ENCODE results near the gene MAP2K7. TPM values are rescaled to one million over a fixed set of nuclear protein-coding genes. Genes with fewer than 3 reads are reported as not detected.
"Not testable (repeated sequence)": the region's sequence is repeated elsewhere in the genome, so short reads cannot be mapped to it uniquely, and the experiment has no call there.

The MAP2K7 gene
- total RNA-seq, 6 experiments from 2014 or later: 21.7 to 25.8 (median 22.8) TPM

DNA sequence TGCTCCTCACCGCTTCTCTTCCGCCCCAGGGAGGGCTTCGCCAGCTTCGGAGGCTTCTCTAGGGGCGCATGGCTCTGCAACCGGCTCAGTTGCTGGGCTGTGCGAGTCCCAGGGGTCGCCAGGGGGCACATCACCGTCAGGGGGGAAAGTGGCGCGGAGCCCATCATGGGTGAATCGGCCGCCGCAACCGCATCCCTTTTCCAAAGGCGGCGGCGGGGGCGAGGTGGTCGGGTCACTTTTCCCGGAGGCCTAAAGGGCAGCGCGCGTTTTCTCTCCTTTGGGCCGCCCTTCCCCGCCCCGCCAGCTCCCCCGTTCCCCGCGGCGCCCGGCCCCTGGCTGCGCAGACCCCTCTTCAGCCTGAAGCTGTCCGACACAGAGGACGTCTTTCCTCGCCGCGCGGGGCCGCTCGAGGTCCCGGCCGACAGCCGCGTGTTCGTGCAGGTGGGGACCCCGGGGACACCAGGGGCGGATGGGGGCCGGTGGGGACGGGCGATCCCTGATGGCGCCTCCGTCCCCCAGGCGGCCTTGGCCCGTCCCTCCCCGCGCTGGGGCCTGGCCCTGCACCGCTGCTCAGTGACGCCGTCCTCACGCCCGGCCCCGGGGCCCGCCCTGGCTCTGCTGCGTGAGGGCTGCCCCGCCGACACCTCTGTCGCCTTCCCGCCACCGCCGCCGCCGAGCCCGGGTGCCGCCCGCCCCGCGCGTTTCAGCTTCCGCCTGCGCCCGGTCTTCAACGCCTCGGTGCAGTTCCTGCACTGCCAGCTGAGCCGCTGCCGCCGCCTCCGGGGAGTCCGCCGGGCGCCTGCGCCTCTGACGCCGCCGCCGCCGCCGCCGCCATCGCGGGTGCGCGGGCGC lies 12.7 kb downstream of the MAP2K7 start:
- Mint-ChIP-seq H3K27ac (no peak overlapping the region), H3K36me3 (ENCODE audit: low read depth) (peaks cover 5% of the 10 kb centered on the region; the same call in 1 of the 2 replicates), H3K4me1 (ENCODE audit: low read depth) (peaks cover 19% of the 10 kb centered on the region), H3K4me3 (peak overlapping the region; percentile 83), H3K27me3 (ENCODE audit: insufficient read depth) (peaks cover 8% of the 10 kb centered on the region), H3K9me3 (no peaks in the 10 kb centered on the region)
- peak; percentile 24; the same call in 1 of the 2 replicates for TF ChIP-seq CTCF (IDR thresholded peaks at IDR 0.05)
- DNase-seq: peak; percentile 21

- Mint-ChIP-seq H3K27me3 (ENCODE audit: insufficient read depth) (peaks cover 6% of the 10 kb centered on the region), H3K4me3 (peak overlapping the region; percentile 83), H3K4me1 (ENCODE audit: low read depth) (peaks cover 19% of the 10 kb centered on the region), H3K27ac (peak overlapping the region; percentile 61), H3K9me3 (no peaks in the 10 kb centered on the region), H3K36me3 (ENCODE audit: low read depth) (peaks cover 5% of the 10 kb centered on the region; the same call in 1 of the 2 replicates)
- no peak for DNase-seq
- TF ChIP-seq CTCF (IDR thresholded peaks at IDR 0.05): no peak
Measured at GRCh38 chr19:7916955-7917266, 13.2 kb downstream of the MAP2K7 start.

GRCh38 chr19:7917267-7918061 lies 13.8 kb downstream of the MAP2K7 start:
- H3K9me3 Mint-ChIP-seq: no peaks in the 10 kb centered on the region
- H3K4me1 Mint-ChIP-seq (ENCODE audit: low read depth): peaks cover 19% of the 10 kb centered on the region
- H3K4me3 Mint-ChIP-seq: peak overlapping the region; percentile 83
- peaks cover 5% of the 10 kb centered on the region; the same call in 1 of the 2 replicates for H3K36me3 Mint-ChIP-seq (ENCODE audit: low read depth)
- peak; percentile 32 for DNase-seq
- H3K27me3 Mint-ChIP-seq (ENCODE audit: insufficient read depth): peaks cover 6% of the 10 kb centered on the region
- H3K27ac Mint-ChIP-seq: peak overlapping the region; percentile 61
- TF ChIP-seq CTCF (IDR thresholded peaks at IDR 0.05): peak; percentile 75

DNA sequence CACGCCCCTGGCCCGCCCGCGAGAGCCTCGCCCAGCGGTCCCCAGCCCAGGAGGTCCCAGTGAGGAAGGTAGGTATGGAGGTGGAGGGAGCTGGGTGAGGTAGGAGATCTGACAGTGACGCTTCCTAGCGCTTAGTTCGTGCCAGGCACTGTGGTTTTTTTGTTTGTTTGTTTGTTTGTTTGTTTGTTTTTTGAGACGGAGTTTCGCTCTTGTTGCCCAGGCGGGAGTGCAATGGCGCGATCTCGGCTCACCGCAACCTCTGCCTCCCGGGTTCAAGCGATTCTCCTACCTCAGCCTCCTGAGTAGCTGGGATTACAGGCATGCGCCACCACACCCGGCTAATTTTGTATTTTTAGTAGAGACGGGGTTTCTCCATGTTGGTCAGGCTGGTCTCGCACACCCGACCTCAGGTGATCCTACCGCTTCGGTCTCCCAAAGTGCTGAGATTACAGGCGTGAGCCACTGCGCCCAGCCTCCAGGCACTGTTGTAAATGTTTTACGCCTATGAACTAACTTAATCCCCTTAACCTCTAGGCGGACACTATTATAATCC lies 14.5 kb downstream of the MAP2K7 start:
- H3K27ac Mint-ChIP-seq; H3K36me3 Mint-ChIP-seq (ENCODE audit: low read depth); DNase-seq; H3K27me3 Mint-ChIP-seq (ENCODE audit: insufficient read depth); H3K9me3 Mint-ChIP-seq: not testable (repeated sequence)
- peak overlapping the region; percentile 57 for H3K4me3 Mint-ChIP-seq
- H3K4me1 Mint-ChIP-seq (ENCODE audit: low read depth): peaks cover 19% of the 10 kb centered on the region
- 0 out of 2 replicates have a peak, but pooled peaks have one; percentile 7 for TF ChIP-seq CTCF (IDR thresholded peaks at IDR 0.05)

DNA sequence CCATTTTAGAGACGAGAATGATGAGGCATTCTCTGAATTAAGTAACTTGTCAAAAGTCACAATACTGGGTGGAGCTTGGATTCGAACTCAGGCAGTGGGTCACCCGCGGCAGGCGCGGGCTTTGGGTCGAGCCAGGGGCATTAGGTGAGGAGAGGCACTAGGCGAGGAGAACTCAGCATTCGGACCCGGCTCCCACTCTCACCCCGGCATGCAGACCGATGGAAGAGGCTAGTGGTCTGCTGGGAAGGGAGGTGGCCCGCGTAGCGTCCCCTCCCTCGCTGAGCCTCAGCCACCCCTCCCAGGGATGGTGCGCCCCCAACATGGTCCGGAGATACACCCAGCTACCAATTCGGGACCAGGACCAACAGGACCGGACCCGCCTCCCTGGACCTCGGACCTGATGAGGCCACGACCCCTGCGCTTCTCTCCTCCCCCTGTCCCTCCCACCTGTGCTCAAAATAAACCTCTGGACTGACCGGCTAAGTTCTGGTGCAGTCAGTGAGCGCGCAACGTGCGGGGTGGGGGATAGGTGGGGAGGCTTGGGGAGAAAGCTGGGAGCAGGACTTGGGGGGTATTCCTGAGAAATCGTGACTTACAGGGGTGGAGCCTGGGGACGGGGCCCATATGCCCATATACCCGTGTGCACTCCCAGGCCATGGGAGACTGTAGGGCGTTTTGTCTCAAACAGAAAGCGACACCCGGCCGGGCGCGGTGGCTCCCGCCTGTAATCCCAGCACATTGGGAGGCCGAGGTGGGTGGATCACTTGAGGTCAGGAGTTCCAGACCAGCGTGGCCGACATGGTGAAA lies 15.1 kb downstream of the MAP2K7 start:
- TF ChIP-seq CTCF (IDR thresholded peaks at IDR 0.05): no peak

More for the DNA sequence above, 15.1 kb downstream of the MAP2K7 start:
- Mint-ChIP-seq H3K9me3 (no peaks in the 10 kb centered on the region), H3K4me3 (peak overlapping the region; percentile 84), H3K27ac (no peak overlapping the region), H3K27me3 (ENCODE audit: insufficient read depth) (peaks cover 6% of the 10 kb centered on the region), H3K36me3 (ENCODE audit: low read depth) (no peaks in the 10 kb centered on the region), H3K4me1 (ENCODE audit: low read depth) (peaks cover 19% of the 10 kb centered on the region)
- no peak for DNase-seq
